DMS 273 (cell line): Measurements from ENCODE around the gene PCBP3.
"Not testable (repeated sequence)": the region's sequence is repeated elsewhere in the genome, so short reads cannot be mapped to it uniquely, and the experiment has no call there.

Experiments used
- DNase-seq: peaks from one replicate; lab custom pipeline; 2025; ENCODE audit not compliant: unreplicated experiment; lab: John Stamatoyannopoulos, UW

Gene PCBP3

DNA sequence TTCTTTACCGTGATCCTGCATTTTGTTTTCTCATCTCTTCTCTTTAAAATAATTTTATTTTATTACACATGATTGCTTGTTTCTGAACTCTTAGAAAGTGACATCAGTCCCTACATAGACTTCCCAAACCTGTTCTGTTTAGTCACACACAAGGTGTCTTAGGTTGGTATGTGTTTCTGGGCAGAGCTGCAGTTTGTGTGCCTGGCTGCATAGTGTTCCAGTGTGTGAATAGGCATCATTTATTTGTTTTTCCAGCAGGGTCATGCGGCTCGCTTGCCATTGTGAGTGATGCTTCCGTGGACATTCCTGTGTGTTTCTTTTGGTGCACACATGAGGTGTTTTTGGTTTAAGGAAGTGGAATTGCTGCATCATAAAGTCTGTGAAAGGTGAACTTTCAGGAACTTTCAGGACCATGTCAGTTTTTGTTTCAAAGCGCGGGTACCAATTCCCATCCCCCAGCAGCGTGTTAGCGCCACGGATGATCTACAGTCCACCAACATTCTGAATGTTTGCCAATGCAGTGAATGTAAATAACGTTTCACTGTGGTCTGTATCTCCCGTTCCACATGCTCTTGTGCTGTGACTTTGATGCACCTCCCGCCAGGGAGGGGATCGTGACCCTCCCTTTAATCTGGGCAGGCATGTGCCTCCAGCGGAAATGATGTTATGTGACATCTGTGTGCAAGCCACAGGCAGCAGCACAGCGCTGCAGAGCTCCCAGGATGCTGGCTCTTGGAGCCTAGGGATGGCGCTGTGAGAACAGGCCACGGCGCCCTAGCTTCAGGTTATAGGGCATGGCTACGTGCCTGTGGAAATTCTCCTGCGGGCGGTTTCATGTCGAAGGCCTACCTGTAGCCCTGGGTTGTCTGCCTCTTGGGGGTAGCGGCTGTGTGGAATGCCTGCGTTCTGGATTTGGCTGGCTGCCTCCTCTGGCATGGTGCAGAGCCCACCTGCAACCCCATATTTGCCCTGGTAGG, 193.5 kb downstream of the PCBP3 start:
- no peak for DNase-seq

DNA sequence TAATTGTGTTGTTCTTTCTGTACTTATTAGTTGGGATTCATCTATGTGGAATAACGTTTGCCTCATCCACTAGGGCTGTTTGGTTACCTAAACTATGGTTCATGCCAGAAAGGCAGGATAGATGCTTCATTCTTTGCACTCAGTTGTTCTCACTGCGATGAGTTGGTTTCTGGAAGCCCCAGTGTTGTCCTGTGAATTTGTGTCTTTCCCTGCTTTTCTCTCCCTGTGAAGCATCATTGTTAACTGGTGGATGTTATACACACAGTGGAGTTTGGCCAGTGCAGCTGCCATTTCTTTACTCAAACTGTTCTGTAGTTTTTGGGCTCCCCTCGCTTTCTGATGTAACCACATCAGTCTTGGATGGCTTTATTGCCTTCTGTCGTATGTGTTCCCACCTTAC, 194.4 kb downstream of the PCBP3 start:
- DNase-seq, result no peak

DNA sequence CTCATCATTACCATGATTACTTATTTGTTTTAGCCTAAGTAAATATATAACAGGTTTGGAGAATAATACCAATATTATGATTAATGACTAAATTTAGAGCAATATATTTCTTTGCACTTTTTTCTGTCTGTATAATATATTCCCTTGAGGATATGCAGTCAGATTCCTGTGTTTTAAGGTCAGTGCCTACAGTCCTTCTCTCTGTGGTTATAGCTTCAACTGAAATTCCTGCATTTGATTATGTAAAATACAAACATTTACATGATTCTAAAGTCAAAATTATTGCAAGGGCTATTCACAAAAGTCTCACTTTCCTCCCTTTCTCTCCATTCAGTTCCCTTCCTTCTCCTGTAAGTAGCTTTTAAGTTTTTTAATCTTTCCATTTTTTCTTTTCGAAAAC, 195.1 kb downstream of the PCBP3 start:
- no peak for DNase-seq

- DNase-seq, result no peak
These were observed 195.7 kb downstream of the PCBP3 start for GRCh38 chr21:45839274-45839673.

DNA sequence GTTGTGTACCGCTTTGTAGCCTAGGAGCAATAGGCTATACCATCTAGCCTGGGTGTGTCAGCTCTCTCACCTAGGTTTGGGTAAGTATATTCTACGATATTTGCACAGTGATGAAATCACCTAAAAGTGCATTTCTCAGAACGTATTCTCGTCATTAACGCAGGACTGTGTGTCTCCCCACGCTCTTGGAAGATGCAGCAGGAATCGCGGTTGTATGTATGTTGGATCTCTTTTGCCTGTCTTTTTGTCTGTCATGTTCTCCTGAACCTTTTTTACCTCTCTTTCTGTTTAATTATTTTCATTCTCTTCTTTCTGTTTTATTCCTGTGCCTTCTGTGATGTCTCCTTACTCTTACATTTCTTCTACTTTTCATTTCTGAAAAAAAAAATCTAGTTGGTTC, 197.5 kb downstream of the PCBP3 start:
- no peak for DNase-seq

DNA sequence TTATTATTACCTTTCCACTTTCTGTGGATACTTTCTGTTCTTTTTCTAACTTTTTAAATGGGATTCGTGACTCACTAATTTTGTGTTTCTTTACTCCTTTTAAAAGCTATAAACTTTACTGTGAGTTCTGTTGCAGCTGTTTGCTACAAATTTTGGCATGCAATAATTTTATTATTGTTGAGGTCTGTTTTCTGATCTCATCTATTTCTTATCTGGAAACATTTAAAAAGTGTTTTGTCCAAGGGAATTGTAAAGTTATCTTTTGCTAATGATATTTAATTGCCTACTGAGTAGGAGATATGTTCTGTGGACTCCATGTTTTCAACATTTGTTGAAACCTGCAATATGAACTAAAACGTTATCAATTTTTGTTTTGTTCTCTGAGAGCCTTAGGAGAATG, 199.9 kb downstream of the PCBP3 start:
- DNase-seq, result no peak

GRCh38 chr21:45844181-45844580, 200.7 kb downstream of the PCBP3 start:
- DNase-seq, result no peak

DNA sequence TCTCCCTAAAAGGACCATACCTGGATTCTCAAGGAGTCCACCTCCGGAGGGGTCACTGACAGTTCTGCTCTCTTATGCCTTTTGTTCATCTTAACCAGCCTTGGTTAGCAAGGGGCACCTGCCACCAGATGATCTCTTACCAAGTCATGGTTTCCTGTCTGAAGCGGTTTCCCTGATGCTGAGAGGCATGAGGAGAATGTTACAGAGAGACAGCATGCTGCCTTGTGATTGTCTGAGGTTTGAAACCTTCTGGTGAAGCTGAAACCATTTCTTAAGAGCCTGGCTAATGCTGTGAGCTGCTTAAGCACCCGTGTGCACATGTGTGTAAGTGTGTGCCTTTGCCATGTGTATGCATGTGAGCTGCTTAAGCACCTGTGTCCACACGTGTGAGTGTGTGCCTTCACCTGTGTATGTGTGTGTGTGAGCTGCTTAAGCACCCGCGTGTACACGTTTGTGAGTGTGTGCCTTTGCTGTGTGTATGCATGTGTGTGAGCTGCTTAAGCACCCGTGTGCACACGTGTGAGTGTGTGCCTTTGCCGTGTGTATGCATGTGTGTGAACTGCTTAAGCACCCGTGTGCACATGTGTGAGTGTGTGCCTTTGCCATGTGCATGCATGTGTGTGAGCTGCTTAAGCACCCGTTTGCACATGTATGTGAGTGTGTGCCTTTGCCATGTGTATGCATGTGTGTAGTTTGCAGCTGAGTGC, 201.7 kb downstream of the PCBP3 start:
- no peak for DNase-seq

GRCh38 chr21:45845770-45846090, 202.2 kb downstream of the PCBP3 start:
- no peak for DNase-seq

- no peak for DNase-seq
These were observed 203.0 kb downstream of the PCBP3 start for GRCh38 chr21:45846373-45847160.

- DNase-seq, result no peak
These were observed 204.3 kb downstream of the PCBP3 start for GRCh38 chr21:45847870-45848269.

- DNase-seq, result no peak
These were observed 204.8 kb downstream of the PCBP3 start for GRCh38 chr21:45848331-45848730.

DNA sequence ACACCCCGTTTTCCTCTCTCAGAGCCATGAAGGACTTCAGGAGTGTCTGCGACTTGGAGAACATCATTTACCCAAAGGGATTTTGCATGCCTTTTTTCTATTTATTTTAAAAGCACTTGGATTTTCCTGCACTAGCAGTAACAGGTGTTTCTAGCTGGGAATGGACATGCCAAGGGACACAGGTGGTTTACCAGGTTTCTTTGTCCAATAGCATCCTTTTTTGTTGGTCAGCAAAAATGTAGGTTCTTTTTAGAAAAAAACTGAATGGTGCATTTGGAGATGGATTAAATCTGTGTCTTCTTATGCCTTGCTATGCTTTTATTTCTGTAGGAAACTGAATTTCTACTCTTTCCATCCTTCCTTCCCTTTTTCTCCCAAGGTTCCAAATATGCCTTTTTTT, 205.3 kb downstream of the PCBP3 start:
- DNase-seq, result no peak

GRCh38 chr21:45849651-45850050, 206.1 kb downstream of the PCBP3 start:
- no peak for DNase-seq

- no peak for DNase-seq
These were observed 206.7 kb downstream of the PCBP3 start for GRCh38 chr21:45850181-45850580.

DNA sequence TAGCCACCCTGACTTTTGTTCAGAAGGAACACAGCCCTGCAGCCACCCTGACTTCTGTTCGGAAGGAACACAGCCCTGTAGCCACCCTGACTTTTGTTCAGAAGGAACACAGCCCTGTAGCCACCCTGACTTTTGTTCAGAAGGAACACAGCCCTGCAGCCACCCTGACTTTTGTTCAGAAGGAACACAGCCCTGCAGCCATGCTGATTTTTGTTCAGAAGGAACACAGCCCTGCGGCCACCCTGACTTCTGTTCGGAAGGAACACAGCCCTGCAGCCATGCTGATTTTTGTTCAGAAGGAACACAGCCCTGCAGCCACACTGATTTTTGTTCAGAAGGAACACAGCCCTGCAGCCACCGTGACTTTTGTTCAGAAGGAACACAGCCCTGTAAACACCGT, 208.9 kb downstream of the PCBP3 start:
- DNase-seq, result not testable (repeated sequence)

- DNase-seq, result no peak
These were observed 209.4 kb downstream of the PCBP3 start for GRCh38 chr21:45852886-45853400.

- no peak for DNase-seq
These were observed 210.3 kb downstream of the PCBP3 start for GRCh38 chr21:45853703-45854342.

DNA sequence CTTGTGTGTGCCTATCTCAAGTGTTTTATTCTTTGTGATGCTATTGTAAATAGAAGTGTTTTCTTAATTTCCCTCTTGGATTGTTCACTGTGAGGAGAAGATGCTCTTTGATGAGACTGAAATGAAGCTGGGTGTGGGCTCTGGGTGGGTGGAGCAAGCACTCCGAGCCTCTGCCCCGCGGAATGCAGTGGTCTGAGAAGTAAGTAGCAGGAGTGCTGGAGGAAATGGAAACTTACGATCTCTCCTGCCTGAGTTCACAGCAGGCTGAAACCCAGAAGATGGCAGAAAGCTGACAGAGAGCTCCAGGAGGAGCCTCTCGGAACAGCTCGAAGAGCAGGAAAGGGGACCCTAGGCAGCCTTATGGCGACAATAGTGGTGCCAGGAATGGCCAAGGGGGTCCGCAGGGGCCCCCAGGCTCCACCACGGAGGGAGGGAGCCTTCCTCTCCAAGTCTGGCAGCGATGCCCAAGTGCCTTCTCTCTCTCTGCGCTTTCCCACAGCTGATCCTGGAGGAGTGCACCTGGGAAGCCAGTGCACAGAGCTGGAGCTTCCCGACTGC, 211.2 kb downstream of the PCBP3 start:
- no peak for DNase-seq

DNA sequence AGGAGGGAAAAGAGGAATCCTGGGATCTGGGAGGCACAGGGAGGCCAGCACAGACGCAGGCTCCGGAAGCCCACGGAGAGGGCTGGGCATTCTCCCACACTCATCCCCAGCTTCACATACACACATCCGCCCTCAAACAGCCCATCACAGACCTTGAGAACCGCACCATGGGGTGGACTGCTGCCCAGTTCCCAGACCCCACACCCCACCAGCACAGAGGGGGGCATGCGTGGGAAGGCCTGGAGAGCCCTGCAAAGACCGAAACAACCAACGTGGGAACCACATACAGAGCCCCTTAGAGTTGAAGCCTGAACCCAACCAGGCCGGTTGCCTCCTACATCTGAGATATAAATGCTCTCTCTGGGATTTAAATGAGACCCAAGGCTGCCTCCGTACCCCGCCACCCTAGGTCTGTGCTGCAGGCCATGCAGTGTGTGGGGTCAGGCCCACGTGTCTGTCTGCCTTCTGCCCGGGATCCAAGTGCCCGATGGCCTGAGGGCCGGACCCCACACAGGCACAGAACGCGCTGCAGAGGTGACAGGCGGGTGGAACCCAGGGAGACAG, 211.8 kb downstream of the PCBP3 start:
- DNase-seq, result no peak
